ENCODE data around the gene APBB1.

GRCh38 chr11:6443269-6444003 is 24.5 kb upstream of the APBB1 start:
- TF ChIP-seq CTCF (conservative IDR thresholded peaks at IDR 0.05), result peak; percentile 87
- TF ChIP-seq ZFX (IDR thresholded peaks at IDR 0.05), result no peak

All from C4-2B (cell line).